Stimulated activated CD8-positive, alpha-beta memory T cell treated with anti-CD3 and anti-CD28 coated beads, Interleukin-2, amount 100 ng/mL, for 48 hours (primary cell): ENCODE measurements around the gene ERICH4.
"Not testable (repeated sequence)": the region's sequence is repeated elsewhere in the genome, so short reads cannot be mapped to it uniquely, and the experiment has no call there.

ENCODE experiments used
- DNase-seq, 2 donors: peaks; one replicate each; pipeline ENCODE4 v3.0.0-alpha.2; 2020; ENCODE audit warnings: low read depth in 2 of 2

Gene ERICH4

GRCh38 chr19:41478875-41479756 lies 36.2 kb downstream of the ERICH4 start:
- no peak for DNase-seq

- DNase-seq = no peak
Observed at GRCh38 chr19:41479757-41480191, 36.8 kb downstream of the ERICH4 start.

DNA sequence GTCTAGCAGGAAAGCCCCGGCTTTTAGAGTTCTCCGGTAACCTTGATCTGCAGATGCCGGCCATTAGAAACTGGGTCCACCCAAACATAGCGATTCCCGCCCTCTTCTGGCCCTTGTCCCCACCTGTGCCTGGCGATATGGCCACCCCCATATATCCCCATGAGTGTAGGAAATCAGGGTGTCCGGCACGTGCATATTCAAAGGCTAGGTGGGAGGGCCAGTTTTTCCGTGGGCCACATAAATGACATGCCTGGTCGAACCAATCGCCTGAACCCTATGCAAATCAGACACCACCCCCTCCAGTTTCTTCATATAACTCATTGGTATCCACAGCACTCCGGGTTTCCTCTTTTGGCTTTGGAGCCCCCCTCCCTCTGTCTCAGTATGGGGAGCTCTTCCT lies 37.4 kb downstream of the ERICH4 start:
- DNase-seq = no peak

GRCh38 chr19:41484822-41485221 lies 41.9 kb downstream of the ERICH4 start:
- DNase-seq = no peak

DNA sequence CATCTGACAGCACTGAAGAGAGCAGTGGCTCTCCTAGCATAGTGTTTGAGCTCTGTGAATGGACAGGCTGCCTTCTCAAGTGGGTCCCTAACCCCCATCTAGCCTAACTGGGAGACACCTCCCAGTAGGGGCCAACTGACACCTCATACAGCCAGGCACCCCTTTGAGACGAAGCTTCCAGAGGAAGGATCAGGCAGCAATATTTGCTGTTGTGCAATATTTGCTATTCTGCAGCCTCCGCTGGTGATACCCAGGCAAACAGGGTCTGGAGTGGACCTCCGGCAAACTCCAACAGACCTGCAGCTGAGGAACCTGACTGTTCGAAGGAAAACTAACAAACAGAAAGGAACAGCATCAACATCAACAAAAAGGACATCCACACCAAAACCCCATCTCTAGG lies 44.0 kb downstream of the ERICH4 start:
- DNase-seq = not testable (repeated sequence)

- no peak for DNase-seq
Observed at GRCh38 chr19:41492843-41493242, 49.9 kb downstream of the ERICH4 start.
